Subcutaneous adipose tissue (tissue), 4 donors: Measurements from ENCODE around the gene TRAF4. TPM values are rescaled to one million over a fixed set of nuclear protein-coding genes. Genes with fewer than 3 reads are reported as not detected.

Experiments
- total RNA-seq, 4 donors: library from RNA; depleted of rRNA; stranded (reverse); fragments of >200 nt; gene quantifications; one replicate each; pipeline ENCODE4 v1.1.0, GENCODE V29; 2016
- TF ChIP-seq, protein P1 (sequence below): fragments of 450-650 bp; IDR thresholded peaks from one replicate; pipeline ENCODE4 v1.5.1; 2016; ENCODE audit warnings: low read depth, mild to moderate bottlenecking, control low read depth, antibody characterized with exemption, moderate library complexity

The TRAF4 gene
- total RNA-seq, 4 donors from 2014 or later = 2.5 to 8.3 (median 5.2) TPM

DNA sequence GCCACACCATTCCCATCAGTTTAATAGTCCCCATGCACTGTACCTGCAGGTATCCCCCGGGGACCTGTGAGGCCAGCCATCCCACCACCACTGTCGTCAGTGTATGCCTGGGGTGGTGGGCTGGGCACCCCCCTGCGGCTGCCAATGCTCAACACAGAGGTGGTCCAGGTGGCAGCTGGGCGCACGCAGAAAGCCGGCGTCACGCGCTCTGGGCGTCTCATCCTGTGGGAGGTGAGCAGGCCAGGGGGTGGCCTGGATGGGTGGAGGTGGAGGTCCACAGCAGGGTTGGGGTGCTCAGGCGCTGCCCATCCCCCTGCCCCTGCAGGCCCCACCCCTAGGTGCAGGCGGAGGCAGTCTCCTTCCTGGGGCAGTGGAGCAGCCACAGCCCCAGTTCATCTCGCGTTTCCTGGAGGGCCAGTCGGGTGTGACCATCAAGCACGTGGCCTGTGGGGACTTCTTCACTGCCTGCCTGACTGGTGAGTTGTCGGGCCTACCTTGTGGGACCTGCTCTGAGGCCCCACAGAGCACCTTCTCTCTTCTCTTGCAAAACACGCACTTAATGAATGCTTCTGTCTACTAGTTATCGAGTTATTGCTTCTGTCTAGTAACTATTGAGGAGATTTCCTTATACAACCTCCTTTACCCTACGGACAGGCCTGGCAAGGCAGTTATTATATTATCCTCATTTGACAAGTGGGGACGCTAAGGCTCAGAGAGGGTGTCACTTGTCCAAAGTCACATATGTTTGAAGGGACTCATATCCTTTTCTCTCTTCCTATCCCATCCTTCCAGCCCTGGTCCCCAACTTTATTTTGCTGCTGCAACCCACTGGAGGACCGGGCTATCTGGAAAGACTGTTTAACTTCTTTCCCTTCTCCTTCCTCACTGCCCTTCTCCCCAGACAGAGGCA, 5.8 kb upstream of the TRAF4 start:
- TF ChIP-seq, protein P1, sequence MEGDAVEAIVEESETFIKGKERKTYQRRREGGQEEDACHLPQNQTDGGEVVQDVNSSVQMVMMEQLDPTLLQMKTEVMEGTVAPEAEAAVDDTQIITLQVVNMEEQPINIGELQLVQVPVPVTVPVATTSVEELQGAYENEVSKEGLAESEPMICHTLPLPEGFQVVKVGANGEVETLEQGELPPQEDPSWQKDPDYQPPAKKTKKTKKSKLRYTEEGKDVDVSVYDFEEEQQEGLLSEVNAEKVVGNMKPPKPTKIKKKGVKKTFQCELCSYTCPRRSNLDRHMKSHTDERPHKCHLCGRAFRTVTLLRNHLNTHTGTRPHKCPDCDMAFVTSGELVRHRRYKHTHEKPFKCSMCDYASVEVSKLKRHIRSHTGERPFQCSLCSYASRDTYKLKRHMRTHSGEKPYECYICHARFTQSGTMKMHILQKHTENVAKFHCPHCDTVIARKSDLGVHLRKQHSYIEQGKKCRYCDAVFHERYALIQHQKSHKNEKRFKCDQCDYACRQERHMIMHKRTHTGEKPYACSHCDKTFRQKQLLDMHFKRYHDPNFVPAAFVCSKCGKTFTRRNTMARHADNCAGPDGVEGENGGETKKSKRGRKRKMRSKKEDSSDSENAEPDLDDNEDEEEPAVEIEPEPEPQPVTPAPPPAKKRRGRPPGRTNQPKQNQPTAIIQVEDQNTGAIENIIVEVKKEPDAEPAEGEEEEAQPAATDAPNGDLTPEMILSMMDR = no peak

DNA sequence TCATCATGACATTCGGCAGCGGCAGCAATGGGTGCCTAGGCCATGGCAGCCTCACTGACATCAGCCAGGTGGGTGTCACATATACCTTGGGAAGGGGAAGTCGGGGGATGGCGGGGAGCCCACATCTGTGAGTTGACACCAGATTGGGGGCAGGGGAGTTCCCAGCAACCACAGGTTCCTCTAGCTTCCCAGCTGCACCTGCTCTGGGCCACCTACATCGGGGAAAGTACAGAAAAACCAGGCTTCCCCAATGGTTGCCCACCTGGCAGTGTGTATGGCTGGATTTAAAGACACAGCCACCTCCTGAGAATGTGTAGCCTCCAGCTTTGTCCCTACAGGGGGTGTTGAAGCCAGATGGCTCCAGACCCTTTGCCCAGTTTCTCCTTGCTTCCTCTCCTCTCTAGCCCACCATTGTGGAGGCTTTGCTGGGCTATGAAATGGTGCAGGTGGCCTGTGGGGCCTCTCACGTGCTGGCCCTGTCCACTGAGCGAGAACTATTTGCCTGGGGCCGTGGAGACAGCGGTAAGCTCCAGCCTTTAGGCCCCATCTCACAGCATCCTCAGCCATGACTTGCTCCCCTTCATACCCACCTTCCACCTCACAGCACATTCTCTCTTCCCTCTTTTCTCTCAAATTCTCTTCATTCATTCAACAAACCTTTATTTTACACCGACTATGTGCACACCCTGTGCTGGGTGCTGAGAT, 5.0 kb upstream of the TRAF4 start:
- TF ChIP-seq, protein P1 = no peak

DNA sequence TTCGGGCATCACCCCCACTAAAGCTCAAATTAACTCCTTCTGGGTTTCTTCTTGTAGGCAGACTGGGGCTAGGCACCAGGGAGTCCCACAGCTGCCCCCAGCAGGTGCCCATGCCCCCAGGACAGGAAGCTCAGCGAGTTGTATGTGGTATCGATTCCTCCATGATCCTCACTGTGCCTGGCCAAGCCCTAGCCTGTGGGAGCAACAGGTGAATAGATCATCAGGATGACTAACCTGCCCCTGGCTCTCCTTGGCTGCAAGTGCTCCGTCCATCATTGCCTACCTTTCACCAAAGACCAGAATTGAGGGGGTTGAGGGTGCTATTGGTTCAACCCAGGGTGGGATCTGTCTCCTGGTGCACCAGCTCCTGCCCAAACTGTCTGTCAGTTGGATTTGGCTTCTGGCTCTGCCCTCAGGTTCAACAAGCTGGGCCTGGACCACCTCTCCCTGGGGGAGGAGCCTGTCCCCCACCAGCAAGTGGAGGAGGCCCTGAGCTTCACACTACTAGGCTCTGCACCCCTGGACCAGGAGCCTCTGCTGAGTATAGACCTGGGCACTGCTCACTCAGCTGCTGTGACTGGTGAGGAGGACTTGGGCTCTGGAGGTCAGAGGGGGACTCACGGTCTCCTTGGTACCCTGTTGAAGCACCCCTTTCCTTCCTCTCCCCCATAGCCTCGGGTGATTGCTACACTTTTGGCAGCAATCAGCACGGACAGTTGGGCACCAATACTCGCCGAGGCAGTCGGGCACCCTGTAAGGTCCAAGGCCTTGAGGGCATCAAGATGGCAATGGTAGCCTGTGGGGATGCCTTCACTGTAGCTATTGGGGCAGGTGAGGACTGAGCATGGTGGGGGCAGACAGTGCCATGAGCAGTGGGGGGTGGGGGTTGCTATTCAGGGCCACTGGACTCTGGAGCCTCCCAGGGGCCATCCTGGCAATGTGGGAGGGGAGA, 3.1 kb upstream of the TRAF4 start:
- TF ChIP-seq, protein P1 = no peak

DNA sequence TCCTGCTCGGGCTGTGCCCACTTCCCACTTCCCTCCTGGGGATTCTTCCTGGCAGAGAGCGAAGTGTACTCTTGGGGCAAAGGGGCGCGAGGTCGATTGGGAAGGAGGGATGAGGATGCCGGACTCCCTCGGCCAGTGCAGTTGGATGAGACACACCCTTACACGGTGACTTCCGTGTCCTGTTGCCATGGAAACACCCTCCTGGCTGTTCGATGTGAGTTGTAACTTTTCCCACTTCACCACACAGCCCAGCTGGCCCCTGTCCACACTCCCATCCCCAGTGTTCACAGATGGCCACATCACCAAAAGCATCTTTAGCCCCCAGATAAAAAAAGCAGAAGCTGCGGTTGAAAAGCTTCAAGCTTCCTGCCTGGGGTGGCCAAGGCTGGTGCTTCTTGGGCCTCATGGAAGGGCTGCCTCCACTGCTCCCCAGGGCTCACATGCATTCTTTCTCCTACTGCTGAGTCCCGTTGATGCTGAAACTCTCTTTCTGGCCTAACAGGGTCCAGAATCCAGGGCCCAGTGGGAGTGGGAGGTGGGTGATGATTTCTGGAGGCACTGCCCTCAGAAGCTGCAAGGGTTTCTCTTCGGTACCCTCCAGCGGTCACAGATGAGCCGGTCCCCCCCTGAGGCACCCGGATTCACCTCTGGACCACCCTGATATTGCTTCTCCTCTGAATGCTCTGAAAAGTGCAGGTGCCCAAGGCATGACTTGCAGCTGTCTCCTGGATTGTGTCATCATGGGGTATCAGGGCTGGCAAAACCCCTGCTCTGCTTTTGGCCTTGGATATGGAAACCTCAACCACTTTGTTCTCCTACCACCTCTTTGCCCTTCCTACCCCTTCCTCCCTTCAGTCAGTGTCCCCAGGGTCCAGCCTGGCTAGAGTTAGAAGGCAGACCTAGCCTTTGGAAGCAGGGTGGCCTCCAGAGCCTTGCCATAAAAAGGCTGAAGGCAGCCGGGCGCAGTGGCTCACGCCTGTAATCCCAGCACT, 2.2 kb upstream of the TRAF4 start:
- TF ChIP-seq, protein P1 = no peak

DNA sequence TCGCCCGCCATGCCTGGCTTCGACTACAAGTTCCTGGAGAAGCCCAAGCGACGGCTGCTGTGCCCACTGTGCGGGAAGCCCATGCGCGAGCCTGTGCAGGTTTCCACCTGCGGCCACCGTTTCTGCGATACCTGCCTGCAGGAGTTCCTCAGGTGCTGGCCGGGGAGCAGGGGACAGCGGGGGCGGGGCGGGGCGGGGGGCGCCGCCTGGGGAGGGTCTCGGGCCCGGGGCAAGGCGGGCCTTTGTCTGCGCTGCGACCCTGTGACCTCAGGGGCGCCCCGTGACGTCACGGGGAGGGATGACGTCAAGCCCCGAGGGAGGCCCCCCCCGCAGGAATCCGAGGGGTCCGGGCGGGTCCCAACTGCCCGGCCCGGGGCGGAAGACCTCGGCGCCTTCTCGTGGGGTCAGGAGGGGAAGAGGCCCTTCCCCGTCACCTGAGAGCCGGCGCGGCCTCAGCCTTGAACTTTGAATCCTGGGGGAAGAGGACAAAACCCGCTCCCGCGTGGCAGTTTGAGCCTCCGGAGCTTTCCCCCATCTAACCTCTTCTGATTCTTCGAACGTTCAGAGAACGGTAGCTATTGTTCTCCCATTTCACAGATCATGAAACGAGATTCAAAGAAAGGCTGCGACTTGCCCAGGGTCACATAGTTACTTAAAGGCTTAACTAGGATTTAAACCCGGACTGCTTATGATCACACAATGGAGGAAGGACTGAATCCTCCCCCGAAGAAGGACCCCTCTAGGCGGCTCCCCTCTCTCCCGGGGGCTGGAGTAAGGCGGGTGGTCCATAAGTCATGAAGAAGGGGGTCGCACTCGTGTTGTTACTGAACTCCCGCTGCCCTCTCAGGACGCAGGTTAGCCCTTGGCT, 527 bp downstream of the TRAF4 start:
- TF ChIP-seq, protein P1 = no peak
